LHCN-M2 (cell line): Measurements from ENCODE around the gene TTC38. TPM values are rescaled to one million over a fixed set of nuclear protein-coding genes. Genes with fewer than 3 reads are reported as not detected.

Experiments used
- DNase-seq: peaks from one replicate; pipeline ENCODE4 v3.0.0-alpha.2; 2012; ENCODE audit warnings: low read depth
- total RNA-seq: library from RNA; depleted of rRNA; stranded (reverse); fragments of >200 nt; gene quantifications from 2 replicates; pipeline ENCODE4 v1.2.3, GENCODE V29; 2014; rRNA removed

The TTC38 gene
- total RNA-seq, 1 experiment from 2014 or later: 38.6 TPM

- DNase-seq: no peak
Observed at GRCh38 chr22:46327691-46328465, 60.1 kb downstream of the TTC38 start.

- no peak for DNase-seq
Observed at GRCh38 chr22:46328797-46329196, 61.0 kb downstream of the TTC38 start.

- DNase-seq: no peak
Observed at GRCh38 chr22:46329616-46330015, 61.8 kb downstream of the TTC38 start.

GRCh38 chr22:46330426-46330825 is 62.6 kb downstream of the TTC38 start:
- no peak for DNase-seq

GRCh38 chr22:46331496-46331895 is 63.7 kb downstream of the TTC38 start:
- DNase-seq: no peak

GRCh38 chr22:46335201-46336118 is 67.7 kb downstream of the TTC38 start, which contains the start of gene TRMU:
TSS of gene TRMU (plus strand) at chr22:46335714. CDS start at chr22:46335765, 51 bp downstream.
- DNase-seq: peak; percentile 82

GRCh38 chr22:46336119-46337078 is 68.6 kb downstream of the TTC38 start:
- peak; percentile 15 for DNase-seq

- no peak for DNase-seq
Observed at GRCh38 chr22:46337870-46338269, 70.1 kb downstream of the TTC38 start.

- DNase-seq: no peak
Observed at GRCh38 chr22:46338636-46339035, 70.8 kb downstream of the TTC38 start.

GRCh38 chr22:46339956-46340355 is 72.1 kb downstream of the TTC38 start:
- no peak for DNase-seq

GRCh38 chr22:46340676-46341075 is 72.9 kb downstream of the TTC38 start:
- DNase-seq: no peak

Other genes starting within 250 kb of the TTC38 start
- gene PPARA, start 117.5 kb upstream of the TTC38 start, total RNA-seq: 6.3 and 9.1 TPM in 2 replicates
- 15.9 and 21.3 TPM in 2 replicates for gene CDPF1, start 17.7 kb upstream of the TTC38 start, total RNA-seq
- gene PKDREJ, start 4.7 kb upstream of the TTC38 start, total RNA-seq: not detected in 2 replicates
- gene GTSE1, start 28.9 kb downstream of the TTC38 start, total RNA-seq: 27.6 and 31.9 TPM in 2 replicates
- gene TRMU, start 67.7 kb downstream of the TTC38 start, total RNA-seq: 53.6 and 59.0 TPM in 2 replicates